Measurements from ENCODE around the gene TREX2. TPM values are rescaled to one million over a fixed set of nuclear protein-coding genes. Genes with fewer than 3 reads are reported as not detected.

The TREX2 gene
- total RNA-seq, 1 donor from 2014 or later = not detected

- intact Hi-C loops (cut with micrococcal nuclease) = no loop called here
- no peaks in the 10 kb centered on the region for H3K9me3 ChIP-seq (replicated peaks)
- no peak for TF ChIP-seq CTCF (IDR thresholded peaks at IDR 0.05; ENCODE audit: borderline replicate concordance)
Observed at GRCh38 chrX:153456161-153456560, 10.3 kb upstream of the TREX2 start.

GRCh38 chrX:153455571-153455970 is 9.7 kb upstream of the TREX2 start:
- Histone ChIP-seq H3K4me1 (peaks cover 14% of the 10 kb centered on the region), H3K27ac (replicated peaks) (no peak overlapping the region), H3K36me3 (peaks cover 16% of the 10 kb centered on the region), H3K9me3 (replicated peaks) (no peaks in the 10 kb centered on the region), H3K4me3 (no peak overlapping the region), H3K27me3 (ENCODE audit: low read depth) (no peaks in the 10 kb centered on the region)
- intact Hi-C loops (cut with micrococcal nuclease) = no loop called here
- no peak for DNase-seq
- TF ChIP-seq CTCF (IDR thresholded peaks at IDR 0.05; ENCODE audit: borderline replicate concordance) = no peak

More at GRCh38 chrX:153456161-153456560, 10.3 kb upstream of the TREX2 start:
- Histone ChIP-seq H3K4me3 (no peak overlapping the region), H3K4me1 (peaks cover 14% of the 10 kb centered on the region), H3K27ac (replicated peaks) (peak overlapping the region; percentile 38), H3K27me3 (ENCODE audit: low read depth) (no peaks in the 10 kb centered on the region), H3K36me3 (peaks cover 16% of the 10 kb centered on the region)
- DNase-seq = peak; percentile 46

GRCh38 chrX:153454901-153455550 is 9.2 kb upstream of the TREX2 start:
- no peak overlapping the region for H3K27ac ChIP-seq (replicated peaks)
- no peak for DNase-seq
- H3K27me3 ChIP-seq (ENCODE audit: low read depth) = no peaks in the 10 kb centered on the region
- H3K9me3 ChIP-seq (replicated peaks) = no peaks in the 10 kb centered on the region
- TF ChIP-seq CTCF (IDR thresholded peaks at IDR 0.05; ENCODE audit: borderline replicate concordance) = no peak
- H3K4me3 ChIP-seq = no peak overlapping the region
- intact Hi-C loops (cut with micrococcal nuclease) = no loop called here
- peaks cover 14% of the 10 kb centered on the region for H3K4me1 ChIP-seq
- peaks cover 16% of the 10 kb centered on the region for H3K36me3 ChIP-seq

GRCh38 chrX:153450949-153451277 is 5.1 kb upstream of the TREX2 start:
- Histone ChIP-seq H3K9me3 (replicated peaks) (no peaks in the 10 kb centered on the region), H3K36me3 (peaks cover 16% of the 10 kb centered on the region), H3K27ac (replicated peaks) (no peak overlapping the region), H3K4me3 (no peak overlapping the region), H3K27me3 (ENCODE audit: low read depth) (no peaks in the 10 kb centered on the region), H3K4me1 (no peaks in the 10 kb centered on the region)
- intact Hi-C loops (cut with micrococcal nuclease) = no loop called here
- no peak for DNase-seq
- TF ChIP-seq CTCF (IDR thresholded peaks at IDR 0.05; ENCODE audit: borderline replicate concordance) = no peak

GRCh38 chrX:153450114-153450948 is 4.5 kb upstream of the TREX2 start:
- TF ChIP-seq CTCF (IDR thresholded peaks at IDR 0.05; ENCODE audit: borderline replicate concordance) = no peak
- H3K4me3 ChIP-seq = no peak overlapping the region
- intact Hi-C loops (cut with micrococcal nuclease) = no loop called here
- H3K4me1 ChIP-seq = no peaks in the 10 kb centered on the region
- H3K9me3 ChIP-seq (replicated peaks) = no peaks in the 10 kb centered on the region
- DNase-seq = no peak
- no peak overlapping the region for H3K27ac ChIP-seq (replicated peaks)
- H3K36me3 ChIP-seq = peaks cover 13% of the 10 kb centered on the region
- no peaks in the 10 kb centered on the region for H3K27me3 ChIP-seq (ENCODE audit: low read depth)
